ENCODE data around the gene IL22.

GRCh38 chr12:68276402-68276930 lies 23.1 kb upstream of the IL22 start:
- TF ChIP-seq NFIC (IDR thresholded peaks at IDR 0.05) (no peak), CHD1 (IDR thresholded peaks at IDR 0.05; ENCODE audit: low read length) (no peak), RAD21 (CRISPR knock-in tag; conservative IDR thresholded peaks at IDR 0.05 in 1 of 2, IDR thresholded peaks at IDR 0.05 in 1 of 2) (no peak), POLR2A (conservative IDR thresholded peaks at IDR 0.05) (no peak), SMC3 (conservative IDR thresholded peaks at IDR 0.05; ENCODE audit: insufficient read depth, low read depth, low read length) (no peak), MAZ (CRISPR knock-in tag; conservative IDR thresholded peaks at IDR 0.05 in 1 of 2, IDR thresholded peaks at IDR 0.05 in 1 of 2) (no peak), SMAD3 (CRISPR knock-in tag; conservative IDR thresholded peaks at IDR 0.05) (no peak), SPI1 (IDR thresholded peaks at IDR 0.05; ENCODE audit: borderline replicate concordance, low read depth, low read length) (no peak), CTCF (IDR thresholded peaks at IDR 0.05 in 2 of 3, conservative IDR thresholded peaks at IDR 0.05 in 1 of 3; ENCODE audit: insufficient read depth in 2 of 3, low read depth in 1 of 3, low read length in 3 of 3) (no peak), ZNF57 (CRISPR knock-in tag; IDR thresholded peaks at IDR 0.05) (no peak), ATF3 (IDR thresholded peaks at IDR 0.05) (no peak), ATF3 (CRISPR knock-in tag; conservative IDR thresholded peaks at IDR 0.05) (no peak), XRCC5 (IDR thresholded peaks at IDR 0.05; ENCODE audit: low read depth, low read length) (no peak)
